ENCODE results near the gene BSN. TPM values are rescaled to one million over a fixed set of nuclear protein-coding genes. Genes with fewer than 3 reads are reported as not detected.

The BSN gene
- total and polyA plus RNA-seq, 2 of the 4 experiments (the other 2 are of a cell fraction): under 0.01 to 0.03 TPM

DNA sequence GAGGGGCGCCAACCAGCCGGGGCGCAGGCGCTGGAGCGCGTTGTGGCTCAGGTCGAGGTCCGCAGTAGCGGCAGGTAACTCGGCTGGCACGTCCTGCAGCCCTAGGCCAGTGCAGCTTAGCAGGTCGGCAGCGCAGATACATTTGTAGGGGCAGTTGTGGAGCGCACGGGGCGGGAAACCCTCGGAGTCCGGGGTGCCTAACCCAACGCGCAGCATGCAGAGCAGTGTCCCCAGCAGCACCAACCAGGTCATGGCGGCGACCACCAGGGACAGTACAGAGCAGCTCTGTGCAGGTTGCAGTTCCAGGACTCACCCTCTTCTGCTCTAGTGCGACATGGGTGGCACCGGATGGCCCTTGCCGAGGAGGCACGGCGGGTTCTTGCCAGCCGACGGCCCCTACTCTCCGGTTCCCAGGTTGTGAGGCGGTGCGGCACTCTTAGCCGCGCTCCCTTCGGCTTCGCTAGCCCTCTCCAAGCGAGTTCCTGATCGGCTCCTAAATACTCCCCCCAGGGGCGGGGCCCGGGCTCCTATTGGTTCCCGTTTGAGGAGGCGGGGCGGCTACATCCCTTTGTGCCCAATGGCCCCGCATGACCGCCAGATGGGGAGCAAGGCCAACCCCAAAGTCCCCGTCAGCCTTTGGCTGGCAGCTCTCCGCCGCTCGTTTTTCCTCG is 165.1 kb downstream of the BSN start, which contains the start of gene AMIGO3:
AMIGO3 (minus strand) TSS at position 471 of the 671 bp plus-strand sequence; CDS start at position 252, 219 bp downstream.
- no peak within 1 kb of the TSS for H4K91ac ChIP-seq (ENCODE audit: insufficient read depth, low read depth, low read length)
- in situ Hi-C loops (cut with MboI; ENCODE audit: low sequenced_read_pairs): no loop called here
- H4K8ac ChIP-seq (ENCODE audit: low read depth in 2 of 2, low read length in 2 of 2): peak within 1 kb of the TSS in 1 of 2 experiments; percentile 43; a peak in 1 of 4 replicates
- peak within 1 kb of the TSS; percentile 65; the same call in 1 of the 2 replicates for H3K9ac ChIP-seq (ENCODE audit: low read depth, low read length)
- peak within 1 kb of the TSS; percentile 69 for H3K4me3 ChIP-seq (ENCODE audit: insufficient read depth, low read depth, low read length)
- peaks cover 31% of the 10 kb centered on the region for H4K20me1 ChIP-seq (ENCODE audit: insufficient read depth, low read length)
- no peaks in the 10 kb centered on the region for H3K9me3 ChIP-seq (ENCODE audit: control insufficient read depth, insufficient read depth, low read length)
- peak; percentile 75 for ATAC-seq (ENCODE audit: low read depth)
- H2BK120ac ChIP-seq (ENCODE audit: low read depth, low read length): no peak within 1 kb of the TSS
- no peak within 1 kb of the TSS; the same call in 1 of the 2 replicates for H3K27ac ChIP-seq (ENCODE audit: insufficient read depth, low read length)
- H3K4me2 ChIP-seq (ENCODE audit: low read depth, low read length): peak within 1 kb of the TSS; percentile 98
- ChIA-PET CTCF (interaction anchor here (1.0 to 3.3 kb wide), 3 partner anchors 120 to 186 kb away, joined by 3 to 9 read pairs (median 3); no protein-coding TSS in a partner anchor), POLR2A (ENCODE audit: unreplicated experiment) (interaction anchor here (0.6 to 0.8 kb wide), 2 partner anchors 42 to 117 kb away, joined by 4 to 5 read pairs; no protein-coding TSS in a partner anchor)
- peak within 1 kb of the TSS; percentile 31 for H3K4ac ChIP-seq (ENCODE audit: low read depth, low read length)
- DNase-seq: peak; percentile 86
- no peak within 1 kb of the TSS for H3K18ac ChIP-seq (ENCODE audit: low read depth, low read length)
- no peak within 1 kb of the TSS for H3K56ac ChIP-seq (ENCODE audit: extremely low read depth, insufficient read depth, low read length)
- dilution Hi-C loops (cut with HindIII; ENCODE audit: low sequenced_read_pairs, unreplicated experiment): no loop called here
- no peak within 1 kb of the TSS for H2BK15ac ChIP-seq (ENCODE audit: low read depth, low read length)
- H2BK20ac ChIP-seq (ENCODE audit: low read depth, low read length): no peak within 1 kb of the TSS
- no peak for TF ChIP-seq MXI1 (IDR thresholded peaks at IDR 0.05; ENCODE audit: borderline replicate concordance, low read depth, low read length)
- TF ChIP-seq SMC3 (IDR thresholded peaks at IDR 0.05; ENCODE audit: low read depth, low read length): 0 out of 2 replicates have a peak, but pooled peaks have one; percentile 17
- TF ChIP-seq MAZ (IDR thresholded peaks at IDR 0.05; ENCODE audit: borderline replicate concordance, low read depth, low read length): peak; percentile 74; the same call in 1 of the 2 replicates
- peak; percentile 38 for TF ChIP-seq RAD21 (IDR thresholded peaks at IDR 0.05; ENCODE audit: low read length)
- no peak for TF ChIP-seq MAFK (IDR thresholded peaks at IDR 0.05; ENCODE audit: low read depth, low read length)
- TF ChIP-seq, protein P1, sequence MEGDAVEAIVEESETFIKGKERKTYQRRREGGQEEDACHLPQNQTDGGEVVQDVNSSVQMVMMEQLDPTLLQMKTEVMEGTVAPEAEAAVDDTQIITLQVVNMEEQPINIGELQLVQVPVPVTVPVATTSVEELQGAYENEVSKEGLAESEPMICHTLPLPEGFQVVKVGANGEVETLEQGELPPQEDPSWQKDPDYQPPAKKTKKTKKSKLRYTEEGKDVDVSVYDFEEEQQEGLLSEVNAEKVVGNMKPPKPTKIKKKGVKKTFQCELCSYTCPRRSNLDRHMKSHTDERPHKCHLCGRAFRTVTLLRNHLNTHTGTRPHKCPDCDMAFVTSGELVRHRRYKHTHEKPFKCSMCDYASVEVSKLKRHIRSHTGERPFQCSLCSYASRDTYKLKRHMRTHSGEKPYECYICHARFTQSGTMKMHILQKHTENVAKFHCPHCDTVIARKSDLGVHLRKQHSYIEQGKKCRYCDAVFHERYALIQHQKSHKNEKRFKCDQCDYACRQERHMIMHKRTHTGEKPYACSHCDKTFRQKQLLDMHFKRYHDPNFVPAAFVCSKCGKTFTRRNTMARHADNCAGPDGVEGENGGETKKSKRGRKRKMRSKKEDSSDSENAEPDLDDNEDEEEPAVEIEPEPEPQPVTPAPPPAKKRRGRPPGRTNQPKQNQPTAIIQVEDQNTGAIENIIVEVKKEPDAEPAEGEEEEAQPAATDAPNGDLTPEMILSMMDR (conservative IDR thresholded peaks at IDR 0.05; ENCODE audit: low read depth, low read length): peak; percentile 39
- TF ChIP-seq, protein P2, sequence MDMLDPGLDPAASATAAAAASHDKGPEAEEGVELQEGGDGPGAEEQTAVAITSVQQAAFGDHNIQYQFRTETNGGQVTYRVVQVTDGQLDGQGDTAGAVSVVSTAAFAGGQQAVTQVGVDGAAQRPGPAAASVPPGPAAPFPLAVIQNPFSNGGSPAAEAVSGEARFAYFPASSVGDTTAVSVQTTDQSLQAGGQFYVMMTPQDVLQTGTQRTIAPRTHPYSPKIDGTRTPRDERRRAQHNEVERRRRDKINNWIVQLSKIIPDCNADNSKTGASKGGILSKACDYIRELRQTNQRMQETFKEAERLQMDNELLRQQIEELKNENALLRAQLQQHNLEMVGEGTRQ (IDR thresholded peaks at IDR 0.05; ENCODE audit: low read depth, low read length): peak; percentile 28; the same call in 1 of the 2 replicates
- peak; percentile 53; the same call in 1 of the 2 replicates for TF ChIP-seq POLR2A (IDR thresholded peaks at IDR 0.05; ENCODE audit: low read depth, low read length)
- 3% methylated on average over 25 of the region's 50 CpGs; no CpG with 5 or more reads in 1 of the 2 experiments for WGBS, 2 experiments (ENCODE audit: extremely low coverage in 2 of 2, insufficient read length in 1 of 2)
- peak within 1 kb of the TSS; percentile 38; the same call in 1 of the 2 replicates for H3K14ac ChIP-seq (replicated peaks; ENCODE audit: low read depth, low read length)
- H2AK5ac ChIP-seq (ENCODE audit: low read depth, low read length): peak within 1 kb of the TSS; percentile 46; the same call in 1 of the 2 replicates
- H3K79me1 ChIP-seq (ENCODE audit: low read depth in 1 of 2, low read length in 2 of 2): peaks cover 15 to 38% of the 10 kb centered on the region in 2 experiments; a peak in 3 of 4 replicates
- peak within 1 kb of the TSS; percentile 49 for H3K23ac ChIP-seq (ENCODE audit: low read depth, low read length)
- H4K5ac ChIP-seq (ENCODE audit: low read depth, low read length): 0 out of 2 replicates have a peak within 1 kb of the TSS, but pooled peaks have one; percentile 33
- H3K9me1 ChIP-seq (ENCODE audit: insufficient read depth, low read length): peaks cover 5% of the 10 kb centered on the region; the same call in 1 of the 2 replicates
- peak within 1 kb of the TSS; percentile 91 for H2AK9ac ChIP-seq (replicated peaks; ENCODE audit: low read depth, low read length, poor library complexity)
- H2BK5ac ChIP-seq (ENCODE audit: low read depth, low read length, poor library complexity, severe bottlenecking): no peak within 1 kb of the TSS
- no peaks in the 10 kb centered on the region for H3K27me3 ChIP-seq (ENCODE audit: control insufficient read depth, insufficient read depth, low read length)
- H2AFZ ChIP-seq (replicated peaks; ENCODE audit: low read length, poor library complexity): peak within 1 kb of the TSS; percentile 95
- BruUV-seq (replicated peaks): no TSS peak
- peaks cover 13% of the 10 kb centered on the region for H3K4me1 ChIP-seq (ENCODE audit: control insufficient read depth, insufficient read depth, low read length)
- H3K36me3 ChIP-seq (ENCODE audit: control insufficient read depth, insufficient read depth, low read length): peaks cover 30% of the 10 kb centered on the region
- intact Hi-C loops (cut with micrococcal nuclease): loop anchor here (1.0 kb wide), 1 partner anchor 120 kb away; no protein-coding TSS in a partner anchor

Measured in IMR-90 (cell line).